HG02973 (cell line): ENCODE measurements around the gene SEPTIN14.
"Not testable (repeated sequence)": the region's sequence is repeated elsewhere in the genome, so short reads cannot be mapped to it uniquely, and the experiment has no call there.

Experiments used
- ATAC-seq: cut with Tn5 transposase; IDR thresholded peaks from one replicate; pipeline ENCODE4 v1.9.1; 2021; ENCODE audit warnings: moderate library complexity; ENCODE audit not compliant: unreplicated experiment

The SEPTIN14 gene

GRCh38 chr7:55862652-55863051 is at the start of gene SEPTIN14:
Gene SEPTIN14, minus strand, starts transcription at chr7:55862752. Its CDS starts 756 bp downstream, at chr7:55861996.
- not testable (repeated sequence) for ATAC-seq

- peak; percentile 96 for ATAC-seq
These were observed 41.6 kb upstream of the SEPTIN14 start for GRCh38 chr7:55903985-55904759.

GRCh38 chr7:55901059-55901458 is 38.5 kb upstream of the SEPTIN14 start:
- not testable (repeated sequence) for ATAC-seq

DNA sequence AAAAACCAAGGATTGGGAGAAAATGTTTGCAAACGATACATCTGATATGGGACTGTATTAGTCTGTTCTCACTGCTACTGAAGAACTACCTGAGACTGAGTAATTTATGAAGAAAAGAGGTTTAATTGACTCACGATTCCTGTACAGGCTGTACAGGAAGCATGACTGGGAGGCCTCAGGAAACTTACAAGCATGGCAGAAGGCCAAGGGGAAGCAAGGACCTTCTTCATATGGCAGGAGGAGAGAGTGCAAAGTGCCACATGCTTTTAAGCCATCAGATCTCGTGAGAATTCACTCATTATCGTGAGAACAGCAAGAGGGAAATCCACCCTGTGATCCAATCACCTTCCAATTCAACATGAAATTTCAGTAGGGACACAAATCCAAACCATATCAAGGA is 35.7 kb upstream of the SEPTIN14 start:
- no peak for ATAC-seq

DNA sequence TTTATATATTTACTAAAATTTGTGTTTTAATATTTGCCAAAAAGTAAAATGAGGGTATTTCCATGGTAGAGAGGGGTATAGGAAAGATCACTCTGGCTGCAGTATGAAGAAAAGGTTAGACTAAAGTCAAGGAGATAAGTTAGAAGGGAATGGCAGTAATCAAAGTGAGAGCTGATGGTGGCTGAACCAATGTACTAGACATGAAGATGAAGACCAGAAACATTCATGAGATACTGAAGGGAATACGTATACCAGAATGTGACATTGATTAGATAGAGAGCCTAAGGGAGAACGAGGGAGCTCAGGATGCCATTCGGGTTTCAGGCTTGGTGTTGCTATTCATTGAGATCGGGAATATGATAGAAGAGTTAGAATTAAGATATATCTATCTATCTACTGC is 32.5 kb upstream of the SEPTIN14 start:
- no peak for ATAC-seq

- ATAC-seq = no peak
These were observed 31.4 kb upstream of the SEPTIN14 start for GRCh38 chr7:55893940-55894339.

- not testable (repeated sequence) for ATAC-seq
These were observed 25.8 kb upstream of the SEPTIN14 start for GRCh38 chr7:55888378-55888777.

DNA sequence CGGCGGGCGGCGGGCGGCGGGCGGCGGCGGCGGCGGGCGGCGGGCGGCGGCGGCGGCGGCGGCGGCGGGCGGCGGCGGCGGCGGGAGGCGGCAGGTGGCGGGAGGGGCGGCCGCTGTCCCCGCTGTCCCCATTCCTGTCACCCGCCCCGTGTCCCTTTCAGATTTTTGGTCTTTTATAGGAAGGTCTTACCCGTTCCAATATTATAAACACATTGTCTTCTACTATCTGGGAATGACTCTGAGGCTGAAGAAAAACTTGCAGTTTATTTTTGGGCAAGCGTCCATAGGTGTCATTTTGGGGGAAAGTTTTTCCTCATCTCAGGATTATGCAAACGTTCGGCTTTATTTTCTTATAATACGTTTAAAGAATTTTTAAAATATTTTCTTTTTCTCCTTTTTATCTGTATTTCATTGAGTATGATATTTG is 25.3 kb upstream of the SEPTIN14 start:
- no peak for ATAC-seq

DNA sequence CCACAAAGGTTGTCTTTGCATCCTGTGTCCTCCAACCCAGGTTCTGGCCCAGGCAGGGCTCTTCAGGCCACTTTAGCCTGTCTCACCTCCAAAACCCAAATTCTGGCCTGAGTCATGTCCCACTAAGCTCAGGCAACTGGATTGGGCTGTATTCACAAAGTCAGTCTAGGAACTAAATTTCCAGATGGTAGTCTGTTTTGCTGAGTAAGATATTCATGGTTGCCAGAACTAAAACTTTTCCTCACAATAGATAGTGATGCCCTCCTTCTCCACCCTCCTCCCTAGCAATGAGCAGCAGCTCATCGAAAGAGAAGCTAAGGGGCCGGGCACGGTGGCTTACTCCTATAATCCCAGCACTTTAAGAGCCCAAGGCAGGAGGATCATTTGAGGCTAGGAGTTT is 21.8 kb upstream of the SEPTIN14 start:
- no peak for ATAC-seq

DNA sequence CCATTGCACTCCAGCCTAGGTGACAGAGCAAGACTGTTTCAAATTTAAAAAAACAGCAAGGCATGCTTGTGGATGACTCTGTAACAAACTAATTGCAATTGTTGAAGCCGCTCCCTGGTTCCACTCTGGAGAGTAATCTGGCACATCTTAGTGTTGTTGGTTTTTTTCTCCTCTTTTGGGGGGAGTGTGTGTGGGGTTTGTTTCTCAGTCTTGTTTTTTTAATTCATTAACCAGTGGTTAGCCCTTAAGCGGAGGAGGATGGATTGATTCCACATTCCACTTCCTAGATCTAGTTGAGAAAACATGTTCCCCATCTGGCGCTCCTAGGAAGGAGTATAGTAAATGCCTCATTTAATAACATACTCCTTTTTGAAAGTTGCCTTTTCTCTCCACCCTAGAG is 16.1 kb upstream of the SEPTIN14 start:
- no peak for ATAC-seq

GRCh38 chr7:55877308-55877707 is 14.8 kb upstream of the SEPTIN14 start:
- ATAC-seq = no peak

- no peak for ATAC-seq
These were observed 11.2 kb upstream of the SEPTIN14 start for GRCh38 chr7:55873765-55874164.

DNA sequence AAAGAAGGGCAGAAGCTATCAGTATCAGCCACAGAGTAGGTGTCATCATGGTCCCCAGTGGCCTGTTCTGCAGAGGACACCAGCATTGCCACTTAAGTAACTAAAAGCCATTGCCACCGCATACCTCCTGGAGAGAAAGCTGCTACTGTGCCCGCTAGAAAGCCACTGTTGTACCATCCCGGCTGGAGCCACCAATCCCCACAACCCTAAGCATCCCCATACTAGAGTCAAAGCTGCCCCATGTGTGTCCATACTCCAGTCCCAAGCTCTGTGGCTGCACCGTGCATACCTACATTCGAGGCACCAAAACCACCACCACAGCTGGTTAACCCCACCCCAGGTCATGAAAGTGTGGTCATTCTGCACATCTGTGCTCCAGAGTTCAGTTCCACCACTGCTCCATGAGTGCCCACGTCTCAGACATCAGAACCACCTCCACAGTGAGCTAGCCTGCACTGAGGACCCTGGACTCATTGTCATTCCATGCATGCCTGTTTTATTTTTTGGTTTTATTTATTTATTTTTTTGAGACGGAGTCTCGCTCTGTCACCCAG is 9.5 kb upstream of the SEPTIN14 start:
- ATAC-seq = no peak

DNA sequence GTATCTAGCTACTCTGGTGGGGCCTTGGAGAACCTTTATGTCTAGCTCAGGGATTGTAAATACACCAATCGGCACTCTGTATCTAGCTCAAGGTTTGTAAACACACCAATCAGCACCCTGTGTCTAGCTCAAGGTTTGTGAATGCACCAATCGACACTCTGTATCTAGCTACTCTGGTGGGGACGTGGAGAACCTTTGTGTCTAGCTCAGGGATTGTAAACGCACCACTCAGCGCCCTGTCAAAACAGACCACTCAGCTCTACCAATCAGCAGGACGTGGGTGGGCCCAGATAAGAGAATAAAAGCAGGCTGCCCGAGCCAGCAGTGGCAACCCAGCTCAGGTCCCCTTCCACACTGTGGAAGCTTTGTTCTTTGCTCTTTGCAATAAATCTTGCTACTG is 6.4 kb upstream of the SEPTIN14 start:
- ATAC-seq = not testable (repeated sequence)

- ATAC-seq = not testable (repeated sequence)
These were observed 17.4 kb downstream of the SEPTIN14 start for GRCh38 chr7:55845164-55845563.

DNA sequence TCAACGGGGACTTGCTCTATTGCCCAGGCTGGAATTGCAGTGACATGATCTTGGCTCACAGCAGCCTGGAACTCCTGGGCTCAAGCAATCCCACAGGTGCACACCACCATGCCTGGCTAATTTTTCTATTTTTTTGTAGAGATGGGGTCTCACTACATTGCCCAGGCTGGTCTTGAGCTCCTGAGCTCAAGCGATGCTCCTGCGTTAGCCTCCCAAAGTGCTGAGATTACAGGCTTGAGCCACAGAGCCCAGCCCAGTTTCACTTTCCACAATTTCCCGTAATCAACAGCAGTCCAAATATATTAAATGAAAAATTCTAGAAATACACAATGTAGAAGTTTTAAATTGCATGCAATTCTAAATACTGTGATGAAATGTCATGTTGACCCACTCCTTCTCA is 24.0 kb downstream of the SEPTIN14 start:
- no peak for ATAC-seq

- ATAC-seq = no peak
These were observed 35.0 kb downstream of the SEPTIN14 start for GRCh38 chr7:55827577-55827976.

DNA sequence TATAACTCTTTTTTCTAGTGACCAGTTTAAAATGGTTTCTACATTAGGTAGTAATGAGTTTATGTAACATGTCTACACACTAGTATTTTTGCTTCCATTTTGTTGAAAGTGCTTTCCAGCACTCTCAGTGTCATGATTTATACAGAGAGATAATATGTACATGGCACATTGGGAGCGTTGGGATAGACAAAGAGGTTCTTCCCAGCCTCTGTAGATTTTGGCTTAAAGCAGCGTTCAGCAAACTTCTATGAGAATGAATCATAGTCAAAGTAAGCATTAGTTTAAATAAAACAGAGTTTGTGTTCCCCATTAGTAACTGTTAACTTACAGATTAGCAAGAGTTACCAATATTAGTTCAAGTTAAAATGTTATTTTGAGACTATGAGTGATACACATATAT is 43.9 kb downstream of the SEPTIN14 start:
- no peak for ATAC-seq

- ATAC-seq = not testable (repeated sequence)
These were observed 65.3 kb downstream of the SEPTIN14 start for GRCh38 chr7:55797260-55797659.

DNA sequence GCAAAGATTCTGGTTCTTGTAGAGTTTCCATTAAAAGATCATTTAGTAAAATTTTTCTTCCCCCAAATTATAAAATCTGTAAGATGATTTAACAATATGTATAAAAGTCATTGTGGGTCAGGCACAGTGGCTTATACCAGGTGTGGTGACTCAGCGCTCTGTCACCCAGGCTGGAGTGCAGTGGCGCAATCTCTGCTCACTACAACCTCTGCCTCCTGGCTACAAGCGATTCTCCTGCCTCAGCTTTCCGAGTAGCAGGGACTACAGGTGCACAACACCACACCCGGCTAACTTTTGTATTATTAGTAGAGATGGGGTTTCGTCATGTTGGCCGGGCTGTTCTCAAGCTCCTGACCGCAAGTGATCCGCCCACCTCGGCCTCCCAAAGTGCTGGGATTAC is 68.0 kb downstream of the SEPTIN14 start:
- no peak for ATAC-seq

DNA sequence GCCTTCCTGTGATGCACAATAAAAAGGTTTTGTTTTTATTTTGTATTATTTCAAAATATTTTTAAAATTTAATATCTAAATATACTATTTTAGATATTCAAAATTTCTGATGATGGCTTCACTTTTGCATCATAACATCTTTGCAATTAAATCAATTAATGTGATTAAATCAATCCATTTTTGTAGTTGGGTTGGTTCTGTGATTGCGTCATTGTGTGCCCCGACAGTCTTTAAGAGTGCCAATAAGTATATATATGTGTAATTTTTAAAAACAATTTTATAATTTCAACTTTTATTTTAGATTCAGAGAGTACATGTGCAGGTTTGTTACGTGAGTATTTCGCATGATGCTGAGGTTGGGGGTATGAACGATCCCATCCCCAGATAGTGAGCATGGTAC is 70.5 kb downstream of the SEPTIN14 start:
- no peak for ATAC-seq

- no peak for ATAC-seq
These were observed 74.8 kb downstream of the SEPTIN14 start for GRCh38 chr7:55787796-55788195.

DNA sequence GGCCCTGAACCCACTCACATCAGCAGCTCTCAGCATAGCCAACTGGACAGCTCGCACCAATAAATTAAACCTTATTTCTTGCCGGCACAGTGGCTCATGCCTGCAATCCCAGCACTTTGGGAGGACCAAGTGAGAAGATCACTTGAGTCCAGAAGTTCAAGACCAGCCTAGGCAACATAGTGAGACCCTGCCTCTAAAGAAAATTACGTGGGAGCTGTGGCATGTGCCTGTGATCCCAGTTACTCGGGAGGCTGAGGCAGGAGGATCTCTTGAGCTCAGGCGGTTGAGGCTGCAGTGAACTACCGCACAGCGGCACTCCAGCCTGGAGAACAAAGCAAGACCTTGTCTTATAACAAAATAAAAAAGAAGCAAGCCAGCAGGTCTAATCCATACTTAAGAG is 75.7 kb downstream of the SEPTIN14 start:
- ATAC-seq = no peak
